K562 (cell line): ENCODE data around the gene TTC38. TPM values are rescaled to one million over a fixed set of nuclear protein-coding genes. Genes with fewer than 3 reads are reported as not detected.

Source experiments
- ATF3 ChIP-seq, 2 experiments: fragments of 450-650 bp in 1 of 2; sonication (generic) in 1 of 2; formaldehyde crosslinking in 1 of 2; IDR thresholded peaks in 1 of 2; conservative IDR thresholded peaks in 1 of 2; 2 replicates each; pipeline versions ENCODE4 v1.6.1 to v1.8.1; 2016 to 2023; ENCODE audit warnings: mild to moderate bottlenecking in 2 of 2, moderate library complexity in 2 of 2, inconsistent platforms in 1 of 2, missing genetic modification reagents in 1 of 2
- ATF6 ChIP-seq: sonication (generic); formaldehyde crosslinking; IDR thresholded peaks from 2 replicates; pipeline ENCODE4 v1.4.0; 2020; ENCODE audit warnings: mild to moderate bottlenecking, missing genetic modification reagents
- HBP1 ChIP-seq: fragments of 450-650 bp; formaldehyde crosslinking; IDR thresholded peaks from 2 replicates; pipeline ENCODE4 v1.4.0; 2022; ENCODE audit warnings: missing genetic modification characterization
- KAT7 ChIP-seq: sonication (generic); formaldehyde crosslinking; IDR thresholded peaks from 2 replicates; pipeline ENCODE4 v1.8.0; 2022; ENCODE audit warnings: missing genetic modification reagents, mild to moderate bottlenecking, borderline replicate concordance
- LARP7 ChIP-seq: fragments of 450-650 bp; IDR thresholded peaks from 2 replicates; pipeline ENCODE4 v1.6.1; 2016
- MAFG ChIP-seq: fragments of 450-650 bp; conservative IDR thresholded peaks from 2 replicates; pipeline ENCODE4 v1.6.1; 2016; ENCODE audit warnings: missing genetic modification characterization, missing compliant biosample characterization
- MCM5 ChIP-seq: fragments of 450-650 bp; IDR thresholded peaks from 2 replicates; pipeline ENCODE4 v1.6.1; 2016; ENCODE audit warnings: low read depth
- MECOM ChIP-seq: fragments of 250-450 bp; sonication (Bioruptor Pico); IDR thresholded peaks from 2 replicates; pipeline ENCODE4 v1.8.0; 2022; ENCODE audit warnings: inconsistent platforms
- MYC ChIP-seq, 2 experiments: fragments of 250-450 bp in 1 of 2; sonication (Bioruptor Pico) in 1 of 2; IDR thresholded peaks; 2 replicates each; pipeline versions ENCODE4 v1.5.1 to v1.6.1; 2012 to 2021; ENCODE audit warnings: low read depth in 2 of 2, borderline replicate concordance in 1 of 2, improper control_type of control experiment in 1 of 2, low read length in 1 of 2, mild to moderate bottlenecking in 1 of 2, moderate library complexity in 1 of 2
- POLR2A ChIP-seq: fragments of 450-650 bp; conservative IDR thresholded peaks from 2 replicates; pipeline ENCODE4 v1.6.1; 2016
- RB1 ChIP-seq: fragments of 450-650 bp; IDR thresholded peaks from 2 replicates; pipeline ENCODE4 v1.6.1; 2017; ENCODE audit warnings: low read depth, mild to moderate bottlenecking
- SMAD2 ChIP-seq: fragments of 150-350 bp; IDR thresholded peaks from 2 replicates; pipeline ENCODE4 v1.6.1; 2014; ENCODE audit warnings: low read depth, mild to moderate bottlenecking, low read length
- STAT6 ChIP-seq: sonication (generic); formaldehyde crosslinking; IDR thresholded peaks from 2 replicates; pipeline ENCODE4 v1.8.1; 2023; ENCODE audit warnings: mild to moderate bottlenecking, missing genetic modification reagents
- TRIM28 ChIP-seq: fragments of 450-650 bp; IDR thresholded peaks from 2 replicates; pipeline ENCODE4 v1.6.1; 2017
- UBTF ChIP-seq, 2 experiments: IDR thresholded peaks; 2 replicates each; pipeline ENCODE4 v1.6.1; 2012; ENCODE audit warnings: improper control_type of control experiment in 2 of 2, low read depth in 2 of 2, low read length in 2 of 2, borderline replicate concordance in 1 of 2
- ZFP36 ChIP-seq: fragments of 150-350 bp; IDR thresholded peaks from 2 replicates; pipeline ENCODE4 v1.6.1; 2018; ENCODE audit warnings: low read length, low read depth; ENCODE audit not compliant: partially characterized antibody
- ZNF354B ChIP-seq: fragments of 250-450 bp; sonication (Bioruptor Pico); IDR thresholded peaks from 2 replicates; pipeline ENCODE4 v1.4.0; 2020
- ZNF586 ChIP-seq: fragments of 450-650 bp; formaldehyde crosslinking; conservative IDR thresholded peaks from 2 replicates; pipeline ENCODE4 v1.4.0; 2020; ENCODE audit warnings: mild to moderate bottlenecking, moderate library complexity
- ZNF644 ChIP-seq: fragments of 200-800 bp; sonication (Bioruptor generic); IDR thresholded peaks from 2 replicates; pipeline ENCODE4 v1.6.1; 2016; ENCODE audit warnings: low read depth, missing genetic modification characterization, missing compliant biosample characterization
- ZNF699 ChIP-seq: fragments of 250-450 bp; sonication (Bioruptor Pico); IDR thresholded peaks from 2 replicates; pipeline ENCODE4 v1.8.0; 2021; ENCODE audit warnings: mild to moderate bottlenecking, moderate library complexity; ENCODE audit not compliant: insufficient replicate concordance
- polyA plus RNA-seq, 8 experiments: library from polyadenylated mRNA; depleted of rRNA in 4 of 8; stranded (reverse) in 5 of 8; unstranded in 3 of 8; fragments of >200 nt; fragmentation: Nextera tagmentation in 2 of 8; fragmentation: Illumina TruSeq in 1 of 8; extraction: Ambion mirVana in 2 of 8; extraction: Trizol in 1 of 8; gene quantifications; 2 replicates each; pipeline versions ENCODE4 v1.2.1 to v1.2.3, GENCODE V29; 2011 to 2014; ENCODE audit warnings: inconsistent platforms in 1 of 8, missing spikeins in 1 of 8
- total RNA-seq, 7 experiments: library from RNA; depleted of rRNA in 6 of 7; stranded (reverse); fragments of >200 nt in 6 of 7; fragmentation: Illumina TruSeq in 2 of 7; extraction: Trizol in 2 of 7; gene quantifications; 2 replicates each; pipeline versions ENCODE4 v1.2.1 to v1.2.3, GENCODE V29; 2011 to 2021; ENCODE audit warnings: low replicate concordance in 1 of 7

TTC38 gene
- total and polyA plus RNA-seq, 9 of the 15 experiments (the other 6 are each of a cell fraction or from before 2014, with no cell fraction given), result 0.84 to 28.4 (median 18.1) TPM

- TF ChIP-seq HBP1 (no peak), ZNF354B (no peak), ZNF699 (no peak), RB1 (no peak), STAT6 (no peak), SMAD2 (no peak), ZFP36 (no peak), UBTF (IDR thresholded peaks at IDR 0.05; ENCODE audit: borderline replicate concordance in 1 of 2, low read depth in 2 of 2, low read length in 2 of 2) (no peak), MYC (IDR thresholded peaks at IDR 0.05; ENCODE audit: low read depth, low read length) (peak; percentile 60; the same call in 1 of the 2 replicates), MYC (CRISPR knock-in tag; IDR thresholded peaks at IDR 0.05; ENCODE audit: borderline replicate concordance, low read depth) (no peak), MCM5 (no peak), MECOM (CRISPR knock-in tag) (0 out of 2 replicates have a peak, but pooled peaks have one; percentile 35), ATF3 (IDR thresholded peaks at IDR 0.05) (no peak), ATF3 (CRISPR knock-in tag; conservative IDR thresholded peaks at IDR 0.05) (no peak), MAFG (no peak), ZNF586 (CRISPR knock-in tag) (no peak), KAT7 (CRISPR knock-in tag) (no peak), TRIM28 (no peak), ATF6 (CRISPR knock-in tag) (no peak), ZNF644 (tag) (no peak), LARP7 (no peak), POLR2A (no peak)
Observed at GRCh38 chr22:46234969-46235368, 32.8 kb upstream of the TTC38 start (continued).
